ENCODE data around the gene ANXA6.

Gene ANXA6

GRCh38 chr5:151085517-151086041 is 72.0 kb downstream of the ANXA6 start:
- Histone ChIP-seq H2AFZ (ENCODE audit: low read depth, low read length) (no peak overlapping the region), H3K4me2 (ENCODE audit: low read length) (peak overlapping the region; percentile 96), H3K4me1 (ENCODE audit: low read length) (peaks cover 54% of the 10 kb centered on the region), H3K36me3 (replicated peaks; ENCODE audit: low read depth, low read length) (peaks cover 6% of the 10 kb centered on the region), H3K27ac (ENCODE audit: low read length) (peak overlapping the region; percentile 64), H3K9ac (ENCODE audit: low read length) (peak overlapping the region; percentile 88), H4K20me1 (ENCODE audit: insufficient read depth, low read length) (no peaks in the 10 kb centered on the region), H3K4me3 (ENCODE audit: low read length) (peak overlapping the region; percentile 90), H3K27me3 (ENCODE audit: low read depth, low read length) (peaks cover 4% of the 10 kb centered on the region; the same call in 1 of the 2 replicates), H3K79me2 (ENCODE audit: low read length) (peaks cover 57% of the 10 kb centered on the region), H3K9me3 (ENCODE audit: insufficient read depth, low read length) (no peaks in the 10 kb centered on the region)
- TF ChIP-seq EZH2phosphoT487 (IDR thresholded peaks at IDR 0.05; ENCODE audit: low read depth): no peak
- no peak for TF ChIP-seq CTCF (IDR thresholded peaks at IDR 0.05; ENCODE audit: low read depth, low read length)

- no peak overlapping the region for H3K27ac ChIP-seq (ENCODE audit: low read length)
Observed at GRCh38 chr5:151084363-151084762, 73.2 kb downstream of the ANXA6 start.

GRCh38 chr5:151083081-151083676 is 74.4 kb downstream of the ANXA6 start:
- TF ChIP-seq EZH2phosphoT487 (IDR thresholded peaks at IDR 0.05; ENCODE audit: low read depth) (no peak), CTCF (IDR thresholded peaks at IDR 0.05; ENCODE audit: low read depth, low read length) (no peak)
- Histone ChIP-seq H3K9ac (ENCODE audit: low read length) (peak overlapping the region; percentile 4; the same call in 1 of the 2 replicates), H3K4me3 (ENCODE audit: low read length) (peak overlapping the region; percentile 22; the same call in 1 of the 2 replicates), H3K4me2 (ENCODE audit: low read length) (peak overlapping the region; percentile 82), H2AFZ (ENCODE audit: low read depth, low read length) (no peak overlapping the region), H4K20me1 (ENCODE audit: insufficient read depth, low read length) (peaks cover under 1% of the 10 kb centered on the region; the same call in 1 of the 2 replicates), H3K9me3 (ENCODE audit: insufficient read depth, low read length) (no peaks in the 10 kb centered on the region), H3K4me1 (ENCODE audit: low read length) (peaks cover 65% of the 10 kb centered on the region), H3K27ac (ENCODE audit: low read length) (peak overlapping the region; percentile 15; the same call in 1 of the 2 replicates), H3K36me3 (replicated peaks; ENCODE audit: low read depth, low read length) (peaks cover 9% of the 10 kb centered on the region), H3K27me3 (ENCODE audit: low read depth, low read length) (no peaks in the 10 kb centered on the region), H3K79me2 (ENCODE audit: low read length) (peaks cover 81% of the 10 kb centered on the region)

More at GRCh38 chr5:151084363-151084762, 73.2 kb downstream of the ANXA6 start:
- TF ChIP-seq EZH2phosphoT487 (IDR thresholded peaks at IDR 0.05; ENCODE audit: low read depth) (no peak), CTCF (IDR thresholded peaks at IDR 0.05; ENCODE audit: low read depth, low read length) (no peak)
- H3K9ac ChIP-seq (ENCODE audit: low read length): no peak overlapping the region
- peaks cover 56% of the 10 kb centered on the region for H3K4me1 ChIP-seq (ENCODE audit: low read length)
- no peaks in the 10 kb centered on the region for H3K9me3 ChIP-seq (ENCODE audit: insufficient read depth, low read length)
- H3K79me2 ChIP-seq (ENCODE audit: low read length): peaks cover 69% of the 10 kb centered on the region
- no peak overlapping the region for H3K4me3 ChIP-seq (ENCODE audit: low read length)
- H2AFZ ChIP-seq (ENCODE audit: low read depth, low read length): no peak overlapping the region
- H4K20me1 ChIP-seq (ENCODE audit: insufficient read depth, low read length): no peaks in the 10 kb centered on the region
- H3K36me3 ChIP-seq (replicated peaks; ENCODE audit: low read depth, low read length): peaks cover 9% of the 10 kb centered on the region
- H3K27me3 ChIP-seq (ENCODE audit: low read depth, low read length): no peaks in the 10 kb centered on the region; the same call in 1 of the 2 replicates
- peak overlapping the region; percentile 96 for H3K4me2 ChIP-seq (ENCODE audit: low read length)

- TF ChIP-seq CTCF (IDR thresholded peaks at IDR 0.05; ENCODE audit: low read depth, low read length) (no peak), EZH2phosphoT487 (IDR thresholded peaks at IDR 0.05; ENCODE audit: low read depth) (no peak)
- peak overlapping the region; percentile 82 for H3K4me2 ChIP-seq (ENCODE audit: low read length)
- peak overlapping the region; percentile 96 for H3K9ac ChIP-seq (ENCODE audit: low read length)
- no peaks in the 10 kb centered on the region for H3K9me3 ChIP-seq (ENCODE audit: insufficient read depth, low read length)
- peak overlapping the region; percentile 99 for H3K27ac ChIP-seq (ENCODE audit: low read length)
- H3K4me3 ChIP-seq (ENCODE audit: low read length): peak overlapping the region; percentile 93
- H3K4me1 ChIP-seq (ENCODE audit: low read length): peaks cover 70% of the 10 kb centered on the region
- H2AFZ ChIP-seq (ENCODE audit: low read depth, low read length): no peak overlapping the region
- peaks cover 8% of the 10 kb centered on the region for H4K20me1 ChIP-seq (ENCODE audit: insufficient read depth, low read length)
- no peaks in the 10 kb centered on the region for H3K27me3 ChIP-seq (ENCODE audit: low read depth, low read length)
- H3K36me3 ChIP-seq (replicated peaks; ENCODE audit: low read depth, low read length): peaks cover 17% of the 10 kb centered on the region
- peaks cover 89% of the 10 kb centered on the region for H3K79me2 ChIP-seq (ENCODE audit: low read length)
Observed at GRCh38 chr5:151082282-151082902, 75.2 kb downstream of the ANXA6 start.

Data from OCI-LY3 (cell line).